COLO829 (cell line): ENCODE measurements around the gene TBC1D8.

Experiments used
- DNase-seq: peaks from one replicate; pipeline ENCODE4 v3.0.0; 2012; ENCODE audit warnings: low spot score

Gene TBC1D8

GRCh38 chr2:101111917-101112771 lies 39.0 kb downstream of the TBC1D8 start:
- no peak for DNase-seq

GRCh38 chr2:101111262-101111838 lies 39.8 kb downstream of the TBC1D8 start:
- no peak for DNase-seq

GRCh38 chr2:101109451-101110118 lies 41.6 kb downstream of the TBC1D8 start:
- DNase-seq: no peak

- no peak for DNase-seq
These were observed 42.8 kb downstream of the TBC1D8 start for GRCh38 chr2:101108357-101108756.

GRCh38 chr2:101107241-101107640 lies 43.9 kb downstream of the TBC1D8 start:
- no peak for DNase-seq

- no peak for DNase-seq
These were observed 44.6 kb downstream of the TBC1D8 start for GRCh38 chr2:101106453-101107181.

GRCh38 chr2:101105654-101106053 lies 45.5 kb downstream of the TBC1D8 start:
- no peak for DNase-seq

GRCh38 chr2:101097638-101098037 lies 53.5 kb downstream of the TBC1D8 start:
- DNase-seq: no peak

GRCh38 chr2:101096619-101097142 lies 54.5 kb downstream of the TBC1D8 start:
- DNase-seq: no peak

GRCh38 chr2:101094351-101094750 lies 56.8 kb downstream of the TBC1D8 start:
- DNase-seq: no peak

- DNase-seq: no peak
These were observed 61.0 kb downstream of the TBC1D8 start for GRCh38 chr2:101089942-101090799.

GRCh38 chr2:101089419-101089818 lies 61.8 kb downstream of the TBC1D8 start:
- DNase-seq: no peak

GRCh38 chr2:101087638-101088037 lies 63.5 kb downstream of the TBC1D8 start:
- DNase-seq: no peak

GRCh38 chr2:101083613-101084012 lies 67.6 kb downstream of the TBC1D8 start:
- no peak for DNase-seq

GRCh38 chr2:101082998-101083397 lies 68.2 kb downstream of the TBC1D8 start:
- no peak for DNase-seq

GRCh38 chr2:101081375-101081907 lies 69.7 kb downstream of the TBC1D8 start:
- DNase-seq: no peak

GRCh38 chr2:101080211-101081068 lies 70.7 kb downstream of the TBC1D8 start:
- DNase-seq: no peak

- no peak for DNase-seq
These were observed 74.6 kb downstream of the TBC1D8 start for GRCh38 chr2:101076581-101076980.

GRCh38 chr2:101064868-101065549 lies 86.2 kb downstream of the TBC1D8 start:
- DNase-seq: peak; percentile 90
